ENCODE data around the gene MCF2L. TPM values are rescaled to one million over a fixed set of nuclear protein-coding genes. Genes with fewer than 3 reads are reported as not detected.

MCF2L gene
- total RNA-seq, 2 experiments from 2014 or later, result 2.8 to 16.4 TPM

GRCh38 chr13:113145911-113146598, 177.0 kb downstream of the MCF2L start:
- BruUV-seq (replicated peaks), result no TSS peak
- Histone ChIP-seq H3K79me2 (ENCODE audit: insufficient read depth, low read depth, low read length) (no peaks in the 10 kb centered on the region), H3K9me3 (ENCODE audit: low read length) (no peaks in the 10 kb centered on the region), H3K36me3 (ENCODE audit: insufficient read depth, low read length) (no peaks in the 10 kb centered on the region), H3K4me3 (ENCODE audit: low read depth, low read length, poor library complexity, severe bottlenecking) (no peak overlapping the region), H4K20me1 (ENCODE audit: insufficient read depth, low read length) (no peaks in the 10 kb centered on the region), H3K9me2 (ENCODE audit: insufficient read depth, low read length) (no peaks in the 10 kb centered on the region), H3K27ac (ENCODE audit: low read depth, low read length, poor library complexity, severe bottlenecking) (no peak overlapping the region), H2AFZ (ENCODE audit: low read length) (no peak overlapping the region), H3K4me1 (ENCODE audit: insufficient read depth, low read length, poor library complexity, severe bottlenecking) (no peaks in the 10 kb centered on the region), H3K4me2 (ENCODE audit: low read length) (no peak overlapping the region)
- POLR2A ChIA-PET, result no interaction called here
- DNase-seq (ENCODE audit: low spot score), result no peak
- intact Hi-C loops (cut with micrococcal nuclease; ENCODE audit: unreplicated experiment), result no loop called here
- CTCF ChIA-PET (ENCODE audit: unreplicated experiment), result no interaction called here
- no peak for TF ChIP-seq CTCF (conservative IDR thresholded peaks at IDR 0.05; ENCODE audit: low read length)
- no peak for TF ChIP-seq EZH2phosphoT487 (IDR thresholded peaks at IDR 0.05; ENCODE audit: borderline replicate concordance, low read depth, low read length)

GRCh38 chr13:113146750-113147149, 177.7 kb downstream of the MCF2L start:
- TF ChIP-seq CTCF (conservative IDR thresholded peaks at IDR 0.05; ENCODE audit: low read length) (no peak), EZH2phosphoT487 (IDR thresholded peaks at IDR 0.05; ENCODE audit: borderline replicate concordance, low read depth, low read length) (no peak)
- Histone ChIP-seq H3K9me2 (ENCODE audit: insufficient read depth, low read length) (no peaks in the 10 kb centered on the region), H2AFZ (ENCODE audit: low read length) (no peak overlapping the region), H3K4me3 (ENCODE audit: low read depth, low read length, poor library complexity, severe bottlenecking) (no peak overlapping the region), H3K4me1 (ENCODE audit: insufficient read depth, low read length, poor library complexity, severe bottlenecking) (no peaks in the 10 kb centered on the region), H3K79me2 (ENCODE audit: insufficient read depth, low read depth, low read length) (no peaks in the 10 kb centered on the region), H4K20me1 (ENCODE audit: insufficient read depth, low read length) (no peaks in the 10 kb centered on the region), H3K4me2 (ENCODE audit: low read length) (no peak overlapping the region), H3K27ac (ENCODE audit: low read depth, low read length, poor library complexity, severe bottlenecking) (no peak overlapping the region), H3K9me3 (ENCODE audit: low read length) (no peaks in the 10 kb centered on the region), H3K36me3 (ENCODE audit: insufficient read depth, low read length) (no peaks in the 10 kb centered on the region)
- DNase-seq (ENCODE audit: low spot score), result no peak
- ChIA-PET CTCF (ENCODE audit: unreplicated experiment) (no interaction called here), POLR2A (no interaction called here)
- BruUV-seq (replicated peaks), result no TSS peak
- intact Hi-C loops (cut with micrococcal nuclease; ENCODE audit: unreplicated experiment), result no loop called here

- H3K79me2 ChIP-seq (ENCODE audit: insufficient read depth, low read depth, low read length), result no peaks in the 10 kb centered on the region
- H3K4me2 ChIP-seq (ENCODE audit: low read length), result no peak overlapping the region
- ChIA-PET POLR2A (no interaction called here), CTCF (ENCODE audit: unreplicated experiment) (no interaction called here)
- BruUV-seq (replicated peaks), result no TSS peak
- no peaks in the 10 kb centered on the region for H3K4me1 ChIP-seq (ENCODE audit: insufficient read depth, low read length, poor library complexity, severe bottlenecking)
- no peak for DNase-seq (ENCODE audit: low spot score)
- intact Hi-C loops (cut with micrococcal nuclease; ENCODE audit: unreplicated experiment), result no loop called here
- H3K9me2 ChIP-seq (ENCODE audit: insufficient read depth, low read length), result no peaks in the 10 kb centered on the region
- no peaks in the 10 kb centered on the region for H4K20me1 ChIP-seq (ENCODE audit: insufficient read depth, low read length)
- no peak for TF ChIP-seq EZH2phosphoT487 (IDR thresholded peaks at IDR 0.05; ENCODE audit: borderline replicate concordance, low read depth, low read length)
- no peak for TF ChIP-seq CTCF (conservative IDR thresholded peaks at IDR 0.05; ENCODE audit: low read length)
- H3K27ac ChIP-seq (ENCODE audit: low read depth, low read length, poor library complexity, severe bottlenecking), result no peak overlapping the region
- no peaks in the 10 kb centered on the region for H3K36me3 ChIP-seq (ENCODE audit: insufficient read depth, low read length)
- no peaks in the 10 kb centered on the region for H3K9me3 ChIP-seq (ENCODE audit: low read length)
- H3K4me3 ChIP-seq (ENCODE audit: low read depth, low read length, poor library complexity, severe bottlenecking), result no peak overlapping the region
- no peak overlapping the region for H2AFZ ChIP-seq (ENCODE audit: low read length)
Measured at GRCh38 chr13:113147206-113147605, 178.2 kb downstream of the MCF2L start.

Data from OCI-LY7 (cell line).